ENCODE results near the gene PIMREG.

The PIMREG gene

GRCh38 chr17:6437466-6437865 lies 6.8 kb upstream of the PIMREG start:
- DNase-seq (ENCODE audit: low read depth in 2 of 3, low spot score in 1 of 3) = no peak

DNA sequence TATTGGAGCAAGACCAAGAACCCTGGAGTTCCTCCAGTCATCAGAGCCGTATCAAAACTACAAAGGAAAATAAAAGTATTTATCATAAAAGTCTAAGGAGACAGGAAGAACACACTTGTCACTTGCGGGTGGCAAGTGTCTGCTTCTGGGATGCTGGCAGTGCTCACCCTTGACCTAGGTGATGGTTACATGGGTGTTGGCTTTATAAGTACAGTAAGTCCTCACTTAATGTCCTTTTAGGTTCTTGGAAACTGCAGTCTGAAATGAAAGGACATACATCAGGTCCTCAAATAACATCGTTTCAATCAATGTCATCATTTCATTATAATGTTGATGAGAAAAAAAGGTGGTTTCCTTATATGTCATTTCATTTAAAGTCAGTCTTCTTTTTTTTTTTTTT lies 6.3 kb upstream of the PIMREG start:
- no peak for DNase-seq (ENCODE audit: low read depth in 2 of 3, low spot score in 1 of 3)

GRCh38 chr17:6439951-6440350 lies 4.3 kb upstream of the PIMREG start:
- DNase-seq (ENCODE audit: low read depth in 2 of 3, low spot score in 1 of 3) = no peak

- DNase-seq (ENCODE audit: low read depth in 2 of 3, low spot score in 1 of 3) = no peak
Observed at GRCh38 chr17:6442775-6443174, 1.5 kb upstream of the PIMREG start.

DNA sequence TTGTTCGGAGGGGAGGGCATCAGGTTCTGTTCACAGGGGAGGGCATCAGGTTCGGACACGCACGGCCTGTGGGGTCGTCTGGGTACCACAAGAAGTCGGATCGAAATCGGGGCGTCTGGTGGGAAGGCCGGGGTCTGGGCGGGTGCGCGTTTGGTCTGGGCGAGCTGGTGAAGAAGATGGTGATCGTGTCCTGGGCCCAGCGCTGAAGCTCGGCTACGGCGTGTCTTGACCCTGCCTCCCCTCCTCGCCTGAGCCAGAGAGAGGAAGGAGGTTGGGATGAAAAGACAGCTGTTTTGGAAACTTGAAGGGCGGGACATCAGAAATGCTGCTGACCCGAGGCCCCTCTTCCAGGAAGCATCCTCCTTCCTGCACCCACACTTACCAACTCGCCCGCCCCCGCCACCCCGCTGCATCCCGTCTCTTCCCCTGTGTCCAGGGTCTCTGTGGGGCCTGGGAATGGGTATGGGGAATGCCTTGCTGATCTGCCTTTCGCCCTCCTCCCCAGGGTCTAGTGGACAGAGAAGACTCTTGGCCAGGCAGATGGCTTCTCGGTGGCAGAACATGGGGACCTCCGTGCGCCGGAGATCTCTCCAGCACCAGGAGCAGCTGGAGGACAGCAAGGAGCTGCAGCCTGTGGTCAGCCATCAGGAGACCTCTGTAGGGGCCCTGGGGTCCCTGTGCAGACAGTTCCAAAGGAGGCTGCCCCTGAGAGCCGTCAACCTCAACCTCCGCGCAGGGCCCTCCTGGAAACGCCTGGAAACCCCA lies 498 bp downstream of the PIMREG start:
- no peak for DNase-seq (ENCODE audit: low read depth in 2 of 3, low spot score in 1 of 3)

GRCh38 chr17:6446516-6447100 lies 2.4 kb downstream of the PIMREG start:
- no peak for DNase-seq (ENCODE audit: low read depth in 2 of 3, low spot score in 1 of 3)

DNA sequence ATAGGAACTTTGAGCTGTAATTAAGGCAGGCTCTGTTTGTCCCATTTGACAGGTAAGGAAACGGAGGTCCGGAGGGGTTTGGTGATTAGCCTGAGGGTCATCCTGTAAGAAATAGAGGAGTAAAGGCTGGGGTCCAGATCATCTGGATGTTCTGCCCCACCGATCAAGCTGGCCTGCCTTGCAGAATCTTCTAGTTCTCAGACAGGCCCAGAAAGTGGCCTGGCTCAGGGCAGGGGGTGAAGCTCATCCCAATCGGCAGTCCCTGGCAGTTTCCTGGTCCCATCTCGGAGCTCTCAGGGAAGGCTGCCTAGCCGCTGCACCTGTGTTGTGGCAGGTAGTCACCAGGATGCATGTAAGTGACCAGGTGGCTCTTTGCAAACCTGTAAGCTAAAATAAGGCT lies 4.2 kb downstream of the PIMREG start:
- no peak for DNase-seq (ENCODE audit: low read depth in 2 of 3, low spot score in 1 of 3)

DNA sequence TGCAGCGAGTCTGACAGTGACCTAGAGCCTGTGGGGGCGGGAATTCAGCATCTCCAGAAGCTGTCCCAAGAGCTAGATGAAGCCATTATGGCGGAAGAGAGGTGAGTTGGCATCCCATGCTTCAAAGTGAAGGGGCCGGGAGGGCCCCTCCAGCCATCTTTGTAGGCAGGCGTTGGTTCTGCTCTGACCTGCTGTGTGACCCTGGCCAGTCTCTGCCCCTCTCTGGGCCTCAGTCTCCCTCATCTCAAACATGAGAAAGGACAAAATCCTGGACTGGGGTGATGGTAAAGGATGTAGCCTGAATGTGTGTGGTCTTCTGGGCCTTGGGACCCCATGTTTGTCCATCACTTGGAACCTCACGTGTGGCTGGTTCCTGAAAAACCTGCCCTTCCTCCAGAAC lies 5.1 kb downstream of the PIMREG start:
- no peak for DNase-seq (ENCODE audit: low read depth in 2 of 3, low spot score in 1 of 3)

DNA sequence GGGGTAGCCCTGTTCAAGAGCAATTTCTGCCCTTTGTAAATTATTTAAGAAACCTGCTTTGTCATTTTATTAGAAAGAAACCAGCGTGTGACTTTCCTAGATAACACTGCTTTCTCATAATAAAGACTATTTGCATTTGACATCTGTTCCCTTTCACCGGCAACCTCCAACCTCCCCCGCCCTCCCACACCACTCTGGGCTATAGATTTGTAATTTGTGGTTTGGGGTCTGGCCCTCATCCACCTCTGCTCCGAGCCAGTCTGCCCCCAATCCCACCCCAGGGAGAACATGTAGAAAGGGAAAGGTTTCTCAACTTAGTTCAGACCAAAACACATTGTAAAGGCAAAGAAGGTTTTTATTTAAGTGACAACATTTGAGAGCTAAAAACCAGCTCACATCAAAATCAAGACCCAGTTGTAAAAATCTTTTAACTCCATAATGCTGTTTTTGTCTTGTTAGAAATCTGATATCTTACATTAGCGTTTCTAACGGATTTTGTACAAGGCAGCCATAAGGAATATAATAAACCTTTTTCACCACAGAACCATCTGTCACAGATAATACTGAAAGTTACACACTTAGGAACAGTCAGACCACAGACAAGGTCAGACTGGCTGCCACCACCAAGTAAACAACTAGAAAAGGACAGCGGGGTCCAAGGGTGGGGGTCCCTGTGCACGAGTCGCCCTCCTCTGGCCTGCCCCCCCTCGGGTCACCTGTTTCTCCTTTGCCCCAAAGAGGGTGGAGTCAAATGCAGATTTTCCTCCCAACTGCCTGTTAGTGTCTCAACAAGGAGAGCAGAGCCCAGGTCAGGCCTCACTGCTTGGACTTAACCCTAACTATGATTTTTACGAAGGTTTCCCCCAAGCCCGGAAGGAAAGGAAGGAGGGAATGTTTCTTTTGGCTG lies 6.9 kb downstream of the PIMREG start:
- no peak for DNase-seq (ENCODE audit: low read depth in 2 of 3, low spot score in 1 of 3)

- DNase-seq (ENCODE audit: low read depth in 2 of 3, low spot score in 1 of 3) = no peak
Observed at GRCh38 chr17:6452471-6453266, 8.4 kb downstream of the PIMREG start.

GRCh38 chr17:6453279-6454024 lies 9.2 kb downstream of the PIMREG start:
- no peak for DNase-seq (ENCODE audit: low read depth in 2 of 3, low spot score in 1 of 3)

DNA sequence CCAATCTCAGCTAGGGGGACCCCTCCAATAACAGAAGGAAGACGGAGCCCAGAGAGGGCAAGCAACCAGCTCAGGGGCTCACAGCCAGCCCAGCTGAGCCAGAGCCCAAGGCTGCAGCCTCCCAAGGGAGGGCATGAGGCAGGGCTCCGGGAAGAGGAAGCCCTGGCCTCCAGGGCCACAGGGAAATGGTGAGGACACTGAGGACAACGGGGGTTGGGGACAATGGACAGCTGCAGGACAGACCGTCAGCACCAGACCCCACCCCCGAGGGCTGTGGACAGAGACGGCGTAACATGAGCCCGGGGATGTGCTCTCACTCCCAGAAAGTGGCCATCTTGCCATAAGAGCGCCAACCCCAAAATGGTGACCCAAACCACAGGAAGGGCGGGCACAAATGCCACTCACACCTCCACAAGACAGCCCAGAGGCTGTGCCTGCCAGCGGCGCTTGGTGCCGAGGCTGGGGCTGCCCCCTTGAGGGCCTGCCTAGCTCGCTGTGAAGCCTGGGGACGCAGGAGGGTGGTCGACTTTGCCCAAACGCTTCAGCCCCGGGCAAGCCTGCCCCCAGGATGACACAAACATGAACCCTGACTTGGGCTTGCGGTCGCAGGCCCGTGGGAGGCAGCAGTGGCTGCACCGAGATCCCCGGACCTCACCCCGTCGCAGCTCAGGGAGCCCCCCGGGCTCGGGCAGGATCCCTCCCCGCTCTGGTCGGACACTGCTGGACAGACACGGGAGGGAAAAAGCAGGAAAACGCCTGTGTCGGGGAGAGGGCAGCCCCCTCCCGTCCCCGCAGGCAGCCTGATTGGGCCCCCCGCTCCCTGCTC lies 10.5 kb downstream of the PIMREG start:
- no peak for DNase-seq (ENCODE audit: low read depth in 2 of 3, low spot score in 1 of 3)

DNA sequence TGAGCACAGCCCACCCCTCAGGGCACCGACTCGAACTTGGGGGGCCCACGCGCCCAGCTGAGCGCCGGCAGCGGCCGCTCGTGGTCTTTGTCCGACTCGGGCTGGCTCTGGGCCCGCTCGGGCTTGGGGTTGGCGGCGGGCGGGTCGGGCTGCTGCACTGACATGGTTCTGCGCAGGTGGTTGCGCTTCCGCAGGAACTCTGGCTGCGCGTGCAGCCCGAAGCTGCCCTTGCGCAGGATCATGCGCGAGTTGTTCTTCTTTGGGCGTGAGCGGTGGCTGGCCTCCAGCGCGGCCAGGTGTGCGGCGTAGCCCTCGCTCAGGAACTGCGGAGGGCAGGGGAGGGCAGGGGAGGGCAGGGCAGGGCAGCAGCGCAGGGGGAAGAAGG lies 11.1 kb downstream of the PIMREG start:
- no peak for DNase-seq (ENCODE audit: low read depth in 2 of 3, low spot score in 1 of 3)

GRCh38 chr17:6456321-6456720 lies 12.1 kb downstream of the PIMREG start:
- no peak for DNase-seq (ENCODE audit: low read depth in 2 of 3, low spot score in 1 of 3)

- no peak for DNase-seq (ENCODE audit: low read depth in 2 of 3, low spot score in 1 of 3)
Observed at GRCh38 chr17:6456914-6457687, 12.8 kb downstream of the PIMREG start.

- DNase-seq (ENCODE audit: low read depth in 2 of 3, low spot score in 1 of 3) = no peak
Observed at GRCh38 chr17:6457688-6458459, 13.6 kb downstream of the PIMREG start.

GRCh38 chr17:6458460-6458950 lies 14.2 kb downstream of the PIMREG start:
- no peak for DNase-seq (ENCODE audit: low read depth in 2 of 3, low spot score in 1 of 3)
